ENCODE data around the gene VAV2.
"Not testable (repeated sequence)": the region's sequence is repeated elsewhere in the genome, so short reads cannot be mapped to it uniquely, and the experiment has no call there.

Gene VAV2

GRCh38 chr9:133990366-133991213 lies 1.5 kb downstream of the VAV2 start:
- Histone ChIP-seq H3K9me3 (ENCODE audit: control insufficient read depth, low read length) (no peaks in the 10 kb centered on the region), H3K4me1 (ENCODE audit: control insufficient read depth, insufficient read depth, low read length) (peaks cover 35% of the 10 kb centered on the region), H3K27me3 (ENCODE audit: control insufficient read depth, insufficient read depth, low read length) (peaks cover 4% of the 10 kb centered on the region), H3K36me3 (ENCODE audit: control insufficient read depth, insufficient read depth, low read length) (no peaks in the 10 kb centered on the region), H3K4me3 (ENCODE audit: low read length) (no peak overlapping the region), H3K9ac (ENCODE audit: low read length) (peak overlapping the region; percentile 57)

GRCh38 chr9:133989625-133990365 lies 2.3 kb downstream of the VAV2 start:
- no peak overlapping the region for H3K9ac ChIP-seq (ENCODE audit: low read length)
- no peaks in the 10 kb centered on the region for H3K9me3 ChIP-seq (ENCODE audit: control insufficient read depth, low read length)
- no peak overlapping the region for H3K4me3 ChIP-seq (ENCODE audit: low read length)
- peaks cover 35% of the 10 kb centered on the region for H3K4me1 ChIP-seq (ENCODE audit: control insufficient read depth, insufficient read depth, low read length)
- H3K27me3 ChIP-seq (ENCODE audit: control insufficient read depth, insufficient read depth, low read length) = peaks cover 4% of the 10 kb centered on the region
- no peaks in the 10 kb centered on the region for H3K36me3 ChIP-seq (ENCODE audit: control insufficient read depth, insufficient read depth, low read length)

- H3K4me3 ChIP-seq (ENCODE audit: low read length); H3K9ac ChIP-seq (ENCODE audit: low read length); H3K36me3 ChIP-seq (ENCODE audit: control insufficient read depth, insufficient read depth, low read length); H3K9me3 ChIP-seq (ENCODE audit: control insufficient read depth, low read length); H3K27me3 ChIP-seq (ENCODE audit: control insufficient read depth, insufficient read depth, low read length): not testable (repeated sequence)
- peaks cover 26% of the 10 kb centered on the region for H3K4me1 ChIP-seq (ENCODE audit: control insufficient read depth, insufficient read depth, low read length)
Measured at GRCh38 chr9:133988771-133989170, 3.4 kb downstream of the VAV2 start.

GRCh38 chr9:133987946-133988665 lies 4.0 kb downstream of the VAV2 start:
- Histone ChIP-seq H3K36me3 (ENCODE audit: control insufficient read depth, insufficient read depth, low read length) (no peaks in the 10 kb centered on the region), H3K27me3 (ENCODE audit: control insufficient read depth, insufficient read depth, low read length) (peaks cover 4% of the 10 kb centered on the region), H3K4me3 (ENCODE audit: low read length) (no peak overlapping the region), H3K4me1 (ENCODE audit: control insufficient read depth, insufficient read depth, low read length) (peaks cover 19% of the 10 kb centered on the region), H3K9me3 (ENCODE audit: control insufficient read depth, low read length) (no peaks in the 10 kb centered on the region), H3K9ac (ENCODE audit: low read length) (no peak overlapping the region)

- Histone ChIP-seq H3K4me1 (ENCODE audit: control insufficient read depth, insufficient read depth, low read length) (peaks cover 18% of the 10 kb centered on the region), H3K9ac (ENCODE audit: low read length) (no peak overlapping the region), H3K27me3 (ENCODE audit: control insufficient read depth, insufficient read depth, low read length) (peaks cover 4% of the 10 kb centered on the region), H3K36me3 (ENCODE audit: control insufficient read depth, insufficient read depth, low read length) (no peaks in the 10 kb centered on the region), H3K9me3 (ENCODE audit: control insufficient read depth, low read length) (no peaks in the 10 kb centered on the region), H3K4me3 (ENCODE audit: low read length) (no peak overlapping the region)
Measured at GRCh38 chr9:133987446-133987788, 4.7 kb downstream of the VAV2 start.

GRCh38 chr9:133986774-133987445 lies 5.2 kb downstream of the VAV2 start:
- H3K4me1 ChIP-seq (ENCODE audit: control insufficient read depth, insufficient read depth, low read length) = peaks cover 18% of the 10 kb centered on the region
- H3K27me3 ChIP-seq (ENCODE audit: control insufficient read depth, insufficient read depth, low read length) = peaks cover 4% of the 10 kb centered on the region
- H3K9ac ChIP-seq (ENCODE audit: low read length) = no peak overlapping the region
- no peaks in the 10 kb centered on the region for H3K36me3 ChIP-seq (ENCODE audit: control insufficient read depth, insufficient read depth, low read length)
- no peak overlapping the region for H3K4me3 ChIP-seq (ENCODE audit: low read length)
- no peaks in the 10 kb centered on the region for H3K9me3 ChIP-seq (ENCODE audit: control insufficient read depth, low read length)

- Histone ChIP-seq H3K9me3 (ENCODE audit: control insufficient read depth, low read length) (no peaks in the 10 kb centered on the region), H3K4me1 (ENCODE audit: control insufficient read depth, insufficient read depth, low read length) (peaks cover 16% of the 10 kb centered on the region), H3K36me3 (ENCODE audit: control insufficient read depth, insufficient read depth, low read length) (no peaks in the 10 kb centered on the region), H3K27me3 (ENCODE audit: control insufficient read depth, insufficient read depth, low read length) (peaks cover 3% of the 10 kb centered on the region), H3K4me3 (ENCODE audit: low read length) (no peak overlapping the region), H3K9ac (ENCODE audit: low read length) (no peak overlapping the region)
Measured at GRCh38 chr9:133986061-133986460, 6.1 kb downstream of the VAV2 start.

- H3K9me3 ChIP-seq (ENCODE audit: control insufficient read depth, low read length) = no peaks in the 10 kb centered on the region
- H3K4me3 ChIP-seq (ENCODE audit: low read length) = no peak overlapping the region
- no peaks in the 10 kb centered on the region for H3K36me3 ChIP-seq (ENCODE audit: control insufficient read depth, insufficient read depth, low read length)
- H3K4me1 ChIP-seq (ENCODE audit: control insufficient read depth, insufficient read depth, low read length) = peaks cover 10% of the 10 kb centered on the region
- no peaks in the 10 kb centered on the region for H3K27me3 ChIP-seq (ENCODE audit: control insufficient read depth, insufficient read depth, low read length)
- H3K9ac ChIP-seq (ENCODE audit: low read length) = no peak overlapping the region
Measured at GRCh38 chr9:133982971-133983720, 9.0 kb downstream of the VAV2 start.

- H3K4me1 ChIP-seq (ENCODE audit: control insufficient read depth, insufficient read depth, low read length) = peaks cover 10% of the 10 kb centered on the region
- no peak overlapping the region for H3K9ac ChIP-seq (ENCODE audit: low read length)
- H3K36me3 ChIP-seq (ENCODE audit: control insufficient read depth, insufficient read depth, low read length) = no peaks in the 10 kb centered on the region
- no peak overlapping the region for H3K4me3 ChIP-seq (ENCODE audit: low read length)
- no peaks in the 10 kb centered on the region for H3K27me3 ChIP-seq (ENCODE audit: control insufficient read depth, insufficient read depth, low read length)
- no peaks in the 10 kb centered on the region for H3K9me3 ChIP-seq (ENCODE audit: control insufficient read depth, low read length)
Measured at GRCh38 chr9:133981958-133982681, 10.0 kb downstream of the VAV2 start.

- no peak overlapping the region for H3K9ac ChIP-seq (ENCODE audit: low read length)
Measured at GRCh38 chr9:133981589-133981957, 10.6 kb downstream of the VAV2 start.

More at GRCh38 chr9:133981589-133981957, 10.6 kb downstream of the VAV2 start:
- H3K27me3 ChIP-seq (ENCODE audit: control insufficient read depth, insufficient read depth, low read length) = no peaks in the 10 kb centered on the region
- H3K36me3 ChIP-seq (ENCODE audit: control insufficient read depth, insufficient read depth, low read length) = no peaks in the 10 kb centered on the region
- H3K4me1 ChIP-seq (ENCODE audit: control insufficient read depth, insufficient read depth, low read length) = peaks cover 13% of the 10 kb centered on the region
- H3K9me3 ChIP-seq (ENCODE audit: control insufficient read depth, low read length) = no peaks in the 10 kb centered on the region
- no peak overlapping the region for H3K4me3 ChIP-seq (ENCODE audit: low read length)

Measured in mucosa of stomach (tissue), 1 donor.